Effector memory CD4-positive, alpha-beta T cell (primary cell): ENCODE data around the gene MINDY3.
A peak's percentile ranks its signal among the peaks of the same experiment; 100 is the strongest.

ENCODE experiments used
- DNase-seq, 3 donors: peaks; one replicate each; pipeline ENCODE4 v3.0.0-alpha.2; 2020
- H3K27ac ChIP-seq: 2 replicates; pipeline ENCODE4 v1.7.0; 2013; ENCODE audit warnings: mild to moderate bottlenecking, low read length, moderate library complexity; ENCODE audit not compliant: insufficient read depth, poor library complexity, severe bottlenecking
- H3K27me3 ChIP-seq: replicated peaks from 2 replicates; pipeline ENCODE4 v1.7.0; 2013; ENCODE audit warnings: mild to moderate bottlenecking, low read length; ENCODE audit not compliant: insufficient read depth, control insufficient read depth, poor library complexity, severe bottlenecking
- H3K36me3 ChIP-seq: 2 replicates; pipeline ENCODE4 v1.7.0; 2013; ENCODE audit warnings: mild to moderate bottlenecking, low read length, moderate library complexity; ENCODE audit not compliant: control insufficient read depth, insufficient read depth
- H3K4me1 ChIP-seq: 2 replicates; pipeline ENCODE4 v1.7.0; 2013; ENCODE audit warnings: low read length, mild to moderate bottlenecking; ENCODE audit not compliant: control insufficient read depth, insufficient read depth, poor library complexity, severe bottlenecking
- H3K4me3 ChIP-seq: 2 replicates; pipeline ENCODE4 v1.7.0; 2013; ENCODE audit warnings: low read length, low read depth, mild to moderate bottlenecking; ENCODE audit not compliant: insufficient read depth, poor library complexity, severe bottlenecking
- H3K9me3 ChIP-seq: 2 replicates; pipeline ENCODE4 v1.7.0; 2013; ENCODE audit warnings: mild to moderate bottlenecking, low read length, moderate library complexity; ENCODE audit not compliant: control insufficient read depth
- total RNA-seq, 3 donors: gene quantifications; one replicate each; lab custom pipeline; 2026; lab: John Stamatoyannopoulos, UW

MINDY3 gene
- total RNA-seq, result 33.2 to 42.0 (median 34.5) reads per million in 3 donors

- Histone ChIP-seq H3K9me3 (no peaks in the 10 kb centered on the region), H3K27me3 (no peaks in the 10 kb centered on the region), H3K4me1 (peaks cover 16% of the 10 kb centered on the region), H3K27ac (peak within 1 kb of the TSS; percentile 71), H3K4me3 (peak within 1 kb of the TSS; percentile 99), H3K36me3 (peaks cover 3% of the 10 kb centered on the region)
- peak; percentile 63 to 72 (median 65) for DNase-seq
Observed at GRCh38 chr10:15859906-15860691, at the start of gene MINDY3. Gene MINDY3, minus strand, starts transcription at chr10:15860507. Its CDS starts 208 bp downstream, at chr10:15860299.

GRCh38 chr10:15901889-15902288 is 41.6 kb upstream of the MINDY3 start:
- no peak for DNase-seq
- Histone ChIP-seq H3K4me1 (no peaks in the 10 kb centered on the region), H3K4me3 (no peak overlapping the region), H3K36me3 (no peaks in the 10 kb centered on the region), H3K9me3 (no peaks in the 10 kb centered on the region), H3K27ac (no peak overlapping the region), H3K27me3 (no peaks in the 10 kb centered on the region)

GRCh38 chr10:15898046-15898445 is 37.7 kb upstream of the MINDY3 start:
- Histone ChIP-seq H3K36me3 (no peaks in the 10 kb centered on the region), H3K9me3 (no peaks in the 10 kb centered on the region), H3K27me3 (no peaks in the 10 kb centered on the region), H3K4me3 (no peak overlapping the region), H3K27ac (no peak overlapping the region), H3K4me1 (no peaks in the 10 kb centered on the region)
- no peak for DNase-seq

GRCh38 chr10:15897287-15897686 is 37.0 kb upstream of the MINDY3 start:
- Histone ChIP-seq H3K9me3 (no peaks in the 10 kb centered on the region), H3K27me3 (no peaks in the 10 kb centered on the region), H3K27ac (no peak overlapping the region), H3K4me3 (no peak overlapping the region), H3K4me1 (no peaks in the 10 kb centered on the region), H3K36me3 (no peaks in the 10 kb centered on the region)
- DNase-seq, result no peak

GRCh38 chr10:15896654-15897053 is 36.3 kb upstream of the MINDY3 start:
- no peaks in the 10 kb centered on the region for H3K4me1 ChIP-seq
- no peaks in the 10 kb centered on the region for H3K36me3 ChIP-seq
- H3K9me3 ChIP-seq, result no peaks in the 10 kb centered on the region
- H3K27me3 ChIP-seq, result no peaks in the 10 kb centered on the region
- no peak overlapping the region for H3K4me3 ChIP-seq
- no peak for DNase-seq
- no peak overlapping the region for H3K27ac ChIP-seq

GRCh38 chr10:15884447-15884846 is 24.1 kb upstream of the MINDY3 start:
- Histone ChIP-seq H3K9me3 (no peaks in the 10 kb centered on the region), H3K27ac (no peak overlapping the region), H3K36me3 (no peaks in the 10 kb centered on the region), H3K4me1 (no peaks in the 10 kb centered on the region), H3K4me3 (no peak overlapping the region), H3K27me3 (no peaks in the 10 kb centered on the region)
- DNase-seq, result no peak

GRCh38 chr10:15881542-15881941 is 21.2 kb upstream of the MINDY3 start:
- H3K4me3 ChIP-seq, result no peak overlapping the region
- H3K27me3 ChIP-seq, result peaks cover 2% of the 10 kb centered on the region
- no peak for DNase-seq
- no peaks in the 10 kb centered on the region for H3K36me3 ChIP-seq
- H3K9me3 ChIP-seq, result no peaks in the 10 kb centered on the region
- no peak overlapping the region for H3K27ac ChIP-seq
- no peaks in the 10 kb centered on the region for H3K4me1 ChIP-seq

- Histone ChIP-seq H3K36me3 (no peaks in the 10 kb centered on the region), H3K27me3 (peaks cover 2% of the 10 kb centered on the region), H3K4me3 (no peak overlapping the region), H3K9me3 (no peaks in the 10 kb centered on the region), H3K4me1 (no peaks in the 10 kb centered on the region), H3K27ac (no peak overlapping the region)
- DNase-seq, result no peak
Observed at GRCh38 chr10:15879663-15880062, 19.4 kb upstream of the MINDY3 start.

GRCh38 chr10:15879058-15879457 is 18.8 kb upstream of the MINDY3 start:
- Histone ChIP-seq H3K27me3 (peaks cover 2% of the 10 kb centered on the region), H3K27ac (no peak overlapping the region), H3K9me3 (no peaks in the 10 kb centered on the region), H3K4me3 (no peak overlapping the region), H3K36me3 (no peaks in the 10 kb centered on the region), H3K4me1 (no peaks in the 10 kb centered on the region)
- DNase-seq, result no peak

- H3K9me3 ChIP-seq, result no peaks in the 10 kb centered on the region
- H3K27ac ChIP-seq, result no peak overlapping the region
- no peaks in the 10 kb centered on the region for H3K4me1 ChIP-seq
- H3K36me3 ChIP-seq, result no peaks in the 10 kb centered on the region
- no peak overlapping the region for H3K4me3 ChIP-seq
- no peak for DNase-seq
- H3K27me3 ChIP-seq, result peaks cover 2% of the 10 kb centered on the region
Observed at GRCh38 chr10:15877836-15878576, 17.7 kb upstream of the MINDY3 start.
